LoVo (cell line): ENCODE measurements around the gene MOB3A.

Source experiments
- DNase-seq: peaks from one replicate; pipeline ENCODE4 v3.0.0-alpha.2; 2016; ENCODE audit warnings: low spot score

Gene MOB3A

DNA sequence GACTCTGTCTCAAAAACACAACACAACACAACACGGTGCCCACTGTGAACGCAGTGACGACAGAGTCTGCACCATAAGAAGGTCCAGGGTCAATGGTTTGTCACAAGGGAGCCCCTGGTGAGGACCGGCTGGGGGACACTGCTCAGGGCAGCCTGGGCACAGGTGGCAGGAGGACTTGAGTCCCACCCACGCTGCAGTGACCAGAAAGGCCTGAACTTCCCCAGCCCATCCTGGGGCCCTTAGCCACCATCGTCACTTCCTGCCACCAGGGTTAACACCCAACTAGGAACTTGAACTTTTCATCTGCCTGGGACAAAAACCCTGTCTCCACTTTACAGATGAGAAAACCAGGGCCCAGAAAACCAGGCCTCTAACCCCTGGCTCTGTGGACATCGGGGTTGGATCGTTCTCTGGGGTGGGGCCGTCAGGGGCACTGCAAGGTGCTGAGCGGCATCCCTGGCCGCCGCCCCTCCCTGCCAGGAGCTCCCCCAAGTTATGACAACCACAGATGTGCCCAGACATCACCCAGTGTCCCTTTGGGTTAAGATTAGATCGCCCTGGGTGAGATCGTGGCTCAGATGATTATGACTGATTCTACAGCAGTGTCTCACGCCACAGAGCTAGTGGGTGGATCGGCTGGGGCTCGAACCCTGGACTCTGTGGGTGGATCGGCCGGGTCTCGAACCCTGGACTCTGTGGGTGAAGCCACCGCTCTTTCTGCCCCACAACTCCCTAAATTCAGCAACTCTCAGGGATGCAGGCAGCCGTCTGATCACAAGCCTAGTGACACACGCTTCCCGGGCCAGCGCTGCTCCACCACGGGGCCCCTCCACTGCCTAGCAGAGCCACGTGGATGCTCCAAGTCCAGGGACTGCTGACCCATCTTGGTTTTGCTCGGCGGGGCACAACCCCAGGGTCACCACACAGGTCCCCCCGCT is 14.0 kb downstream of the MOB3A start:
- DNase-seq = no peak

DNA sequence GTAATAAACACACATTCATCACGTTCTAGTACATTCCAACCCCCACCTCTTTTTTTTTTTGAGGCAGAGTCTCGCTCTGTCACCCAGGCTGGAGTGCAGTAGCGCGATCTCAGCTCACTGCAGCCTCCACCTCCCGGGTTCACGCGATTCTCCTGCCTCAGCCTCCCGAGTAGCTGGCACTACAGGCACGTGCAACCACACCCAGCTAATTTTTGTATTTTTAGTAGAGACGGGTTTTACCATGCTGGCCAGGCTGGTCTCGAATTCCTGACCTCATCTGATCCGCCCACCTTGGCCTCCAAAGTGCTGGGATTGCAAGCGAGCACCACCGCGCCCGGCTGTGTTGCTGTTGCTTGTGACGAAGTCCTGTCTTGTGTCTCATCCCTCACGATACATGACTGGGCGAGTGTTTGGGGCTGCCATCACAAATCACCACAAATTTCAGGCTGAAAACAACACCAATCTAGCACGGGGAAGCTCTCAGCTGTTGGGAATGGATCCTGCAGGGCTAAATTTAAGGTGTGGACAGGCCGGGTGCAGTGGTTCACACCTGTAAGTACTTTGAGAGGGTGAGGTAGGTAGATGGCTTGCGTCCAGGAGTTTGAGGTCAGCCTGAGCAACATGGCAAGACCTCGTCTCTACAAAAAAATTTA is 15.7 kb downstream of the MOB3A start:
- no peak for DNase-seq

DNA sequence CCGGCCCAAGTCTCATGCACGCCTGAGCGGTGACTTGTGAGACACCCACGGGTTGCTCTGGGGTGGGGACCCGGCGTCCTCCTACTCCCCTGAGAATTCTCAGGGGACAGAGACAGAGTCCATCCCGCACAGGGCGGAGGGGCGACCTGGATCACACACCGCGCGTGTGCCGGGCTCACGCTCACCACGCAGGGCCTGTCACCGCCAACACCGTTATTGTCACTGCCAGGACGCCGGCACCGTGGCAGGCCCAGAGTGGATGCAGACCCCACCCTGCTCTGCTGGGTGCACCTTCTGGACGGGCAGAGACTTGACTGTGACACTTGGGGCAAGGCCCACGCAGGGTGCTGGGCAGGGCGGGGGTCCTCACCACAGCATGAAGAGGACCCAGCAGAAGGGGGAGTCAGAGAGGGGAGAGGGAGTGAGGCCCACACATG is 16.2 kb downstream of the MOB3A start:
- DNase-seq = no peak

DNA sequence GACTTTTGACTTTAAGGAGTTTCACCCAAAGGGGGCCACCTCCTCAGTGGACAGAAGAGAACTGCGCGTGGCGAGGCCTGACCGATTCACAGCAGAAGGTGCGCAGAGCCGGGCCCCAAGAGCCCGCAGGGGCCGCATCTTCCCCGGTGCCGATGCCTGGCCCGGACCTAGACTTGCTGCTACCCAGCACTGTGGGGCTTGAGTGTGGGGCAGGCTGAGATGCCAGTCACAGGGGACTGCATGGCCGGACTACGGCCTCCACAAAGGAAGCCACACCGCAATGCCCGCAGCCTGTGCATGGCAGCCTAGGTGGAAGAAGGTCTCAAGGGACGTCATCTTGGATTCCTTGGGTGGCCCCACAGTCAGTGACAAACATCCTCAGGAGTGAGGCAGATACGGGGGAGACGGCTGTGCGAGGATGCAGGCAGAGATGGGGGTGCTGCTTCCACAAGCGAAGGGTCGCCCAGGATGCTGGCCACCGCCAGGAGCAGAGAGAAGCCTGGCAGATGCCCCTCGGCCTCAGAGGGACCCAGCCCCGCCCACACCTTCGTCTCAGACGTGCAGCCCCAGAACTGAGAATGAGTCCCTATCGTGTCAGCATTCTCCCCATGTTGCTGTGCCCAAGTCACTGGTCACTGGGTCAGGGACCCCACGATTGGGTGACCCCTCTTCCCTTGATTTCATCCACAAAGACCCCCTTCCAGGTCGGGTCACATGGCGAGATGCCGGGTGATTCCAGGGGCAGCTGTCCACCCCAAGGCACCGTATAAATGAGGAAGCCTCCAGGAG is 16.9 kb downstream of the MOB3A start:
- DNase-seq = no peak

DNA sequence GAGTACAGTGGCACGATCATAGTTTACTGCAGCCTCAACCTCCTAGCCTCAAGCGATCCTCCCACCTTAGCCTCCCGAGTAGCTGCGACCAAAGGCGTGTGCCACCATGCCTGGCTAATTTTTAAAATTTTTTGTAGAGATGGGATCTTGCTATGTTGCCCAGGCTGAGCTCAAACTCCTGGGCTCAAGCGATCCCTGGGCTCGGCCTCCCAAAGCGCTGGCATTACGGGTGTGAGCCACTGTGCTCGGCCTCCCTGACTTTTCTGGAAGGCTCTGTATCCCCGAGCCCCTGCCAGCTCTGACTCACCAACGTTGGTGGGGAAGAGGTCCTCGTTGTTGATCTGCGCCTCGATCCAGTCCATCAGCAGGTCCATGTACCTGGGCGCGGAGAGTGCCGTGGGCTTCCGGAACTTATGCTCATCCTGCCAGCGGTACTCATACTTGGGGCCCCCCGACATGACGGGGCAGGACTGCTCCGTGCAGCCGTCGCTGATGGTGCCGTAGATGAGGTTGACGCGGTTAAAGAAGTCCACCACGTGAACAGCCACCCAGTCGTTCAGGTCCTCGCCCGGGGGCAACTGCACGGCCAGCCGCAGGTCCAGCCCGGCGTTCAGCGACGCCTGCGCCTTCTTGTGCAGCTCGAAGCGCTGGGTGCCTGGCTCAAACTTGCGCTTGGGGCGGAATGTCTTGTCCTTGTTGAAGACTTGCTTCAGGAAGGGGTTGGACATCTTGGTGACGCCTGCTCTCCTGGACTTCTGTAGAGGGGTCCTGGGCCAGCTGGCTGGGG is 18.1 kb downstream of the MOB3A start:
- DNase-seq = no peak

DNA sequence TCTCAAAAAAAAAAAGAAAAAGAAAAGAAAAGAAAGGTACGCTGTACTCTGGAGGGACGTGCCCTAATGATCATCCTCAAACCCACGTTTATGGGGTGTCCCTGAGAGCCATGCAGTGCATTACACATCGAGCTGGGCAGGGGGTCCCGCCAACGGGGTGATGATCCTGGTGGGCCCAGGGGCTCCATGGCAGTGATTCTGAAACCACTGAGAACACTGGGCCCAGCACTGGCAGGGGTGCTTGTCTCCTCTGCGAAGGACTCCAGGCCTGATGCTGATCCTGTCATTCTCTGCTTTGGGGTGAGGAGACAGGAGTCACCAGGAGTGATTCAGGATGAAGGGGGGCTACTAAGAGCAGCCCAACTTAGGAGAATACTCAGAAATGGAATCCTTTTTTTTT is 18.7 kb downstream of the MOB3A start:
- no peak for DNase-seq

DNA sequence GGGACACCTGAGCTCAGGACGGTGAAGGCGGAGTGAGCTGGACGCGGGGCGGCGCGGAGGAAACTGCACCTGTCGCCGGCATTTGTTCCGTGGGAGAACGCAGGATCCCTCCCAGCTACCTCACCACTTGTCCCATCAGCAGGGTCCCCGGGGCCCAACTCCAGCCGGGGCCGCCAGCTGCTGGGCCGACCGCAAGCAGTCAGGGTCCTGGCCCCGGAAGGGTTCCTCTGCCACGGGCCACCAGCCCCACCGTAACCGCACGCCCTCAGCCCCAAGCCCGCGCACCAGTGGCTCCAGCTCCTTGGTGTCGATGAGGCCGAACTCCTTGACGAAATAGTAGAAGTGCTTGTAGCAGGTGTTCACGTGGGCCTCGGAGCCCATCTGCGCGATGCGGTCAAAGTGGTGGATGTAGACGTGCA is 19.6 kb downstream of the MOB3A start:
- no peak for DNase-seq

DNA sequence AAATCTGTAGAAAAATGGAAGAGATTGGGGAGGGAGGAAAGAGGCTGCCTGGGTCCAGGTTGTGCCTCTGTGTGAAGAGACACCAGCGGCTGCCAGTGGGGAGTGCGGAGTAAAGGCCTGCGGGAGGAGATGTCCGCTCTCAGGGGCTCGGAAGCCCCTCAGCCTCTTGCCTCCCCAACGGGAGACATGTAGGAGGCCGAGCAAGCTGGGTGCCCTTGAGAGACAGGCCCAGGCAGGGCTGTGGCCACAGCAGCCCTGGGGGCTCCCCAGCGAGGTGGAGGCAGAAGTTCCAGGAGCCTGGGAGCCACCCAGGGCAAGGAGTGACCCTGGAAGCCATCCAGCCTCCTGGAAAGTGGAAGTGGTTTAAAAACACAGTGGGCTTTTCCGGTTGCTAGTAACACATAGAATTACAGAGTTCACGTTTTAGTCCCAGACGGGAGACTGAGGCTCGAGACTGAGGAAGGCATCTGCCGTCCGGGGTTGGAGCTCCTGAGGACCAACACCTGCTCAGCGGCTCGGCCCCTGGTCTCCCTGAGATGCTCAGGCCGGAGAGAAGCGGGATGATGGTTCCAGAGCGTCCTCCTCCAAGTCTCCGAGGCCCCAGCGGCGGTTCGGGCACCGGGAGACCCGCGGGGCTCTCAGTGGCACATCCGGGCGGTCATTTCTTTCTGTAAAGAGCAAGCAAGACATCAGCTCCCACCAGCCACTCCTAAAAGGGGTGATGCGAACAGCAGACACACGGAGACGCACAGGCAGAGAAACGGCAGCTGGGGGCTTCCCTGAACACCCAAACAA is 23.2 kb downstream of the MOB3A start:
- no peak for DNase-seq

DNA sequence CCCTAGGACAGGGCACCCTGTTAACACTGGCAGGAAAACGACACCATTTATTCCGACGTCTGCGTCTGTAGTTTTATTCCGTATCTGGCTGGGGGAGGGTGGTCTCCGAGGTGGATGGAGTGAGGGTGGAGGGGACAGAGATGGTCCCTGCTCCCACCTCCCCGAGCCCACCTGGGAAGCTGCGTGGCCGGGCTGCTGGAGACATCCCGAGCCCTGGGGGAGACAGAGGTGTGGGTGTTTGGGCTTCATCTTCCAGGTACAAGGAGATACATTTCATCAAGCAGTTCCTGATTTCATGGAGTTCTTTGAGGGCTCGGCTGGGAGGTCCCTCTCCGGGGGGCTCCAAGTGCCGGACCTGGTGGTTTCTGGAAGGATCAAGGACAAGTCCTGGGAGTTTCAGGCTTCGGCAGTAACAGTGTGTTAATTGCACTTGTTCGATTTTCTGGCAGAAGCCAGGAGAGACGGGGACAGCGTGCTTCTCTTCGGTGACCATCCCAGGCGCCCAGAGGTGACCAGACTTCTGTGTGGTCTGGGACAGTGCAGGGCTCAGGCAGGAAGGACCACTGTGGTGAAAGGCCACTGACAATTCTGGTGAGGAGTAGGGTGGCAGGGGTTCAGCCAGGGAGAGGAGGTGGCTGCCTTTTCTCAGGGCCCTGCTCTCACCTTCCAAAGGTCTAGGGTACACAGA is 25.0 kb downstream of the MOB3A start:
- DNase-seq = no peak

DNA sequence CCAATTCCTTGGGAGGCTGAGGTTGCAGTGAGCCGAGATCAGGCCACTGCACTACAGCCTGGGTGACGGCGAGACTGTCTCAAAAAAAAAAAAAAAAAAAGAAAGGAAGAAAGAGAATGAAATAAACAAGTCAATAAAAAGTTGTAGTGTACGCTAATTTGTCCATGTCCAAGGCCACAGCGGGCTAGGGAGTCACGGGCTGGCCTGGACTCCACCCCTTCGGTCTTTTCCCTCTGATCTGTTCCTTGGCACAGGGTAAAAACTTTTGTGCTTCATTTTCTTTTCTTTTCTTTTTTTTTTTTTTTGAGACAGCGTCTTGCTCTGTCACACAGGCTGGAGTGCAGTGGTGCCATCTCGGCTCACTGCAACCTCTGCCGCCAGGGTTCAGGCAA is 25.7 kb downstream of the MOB3A start:
- DNase-seq = no peak

DNA sequence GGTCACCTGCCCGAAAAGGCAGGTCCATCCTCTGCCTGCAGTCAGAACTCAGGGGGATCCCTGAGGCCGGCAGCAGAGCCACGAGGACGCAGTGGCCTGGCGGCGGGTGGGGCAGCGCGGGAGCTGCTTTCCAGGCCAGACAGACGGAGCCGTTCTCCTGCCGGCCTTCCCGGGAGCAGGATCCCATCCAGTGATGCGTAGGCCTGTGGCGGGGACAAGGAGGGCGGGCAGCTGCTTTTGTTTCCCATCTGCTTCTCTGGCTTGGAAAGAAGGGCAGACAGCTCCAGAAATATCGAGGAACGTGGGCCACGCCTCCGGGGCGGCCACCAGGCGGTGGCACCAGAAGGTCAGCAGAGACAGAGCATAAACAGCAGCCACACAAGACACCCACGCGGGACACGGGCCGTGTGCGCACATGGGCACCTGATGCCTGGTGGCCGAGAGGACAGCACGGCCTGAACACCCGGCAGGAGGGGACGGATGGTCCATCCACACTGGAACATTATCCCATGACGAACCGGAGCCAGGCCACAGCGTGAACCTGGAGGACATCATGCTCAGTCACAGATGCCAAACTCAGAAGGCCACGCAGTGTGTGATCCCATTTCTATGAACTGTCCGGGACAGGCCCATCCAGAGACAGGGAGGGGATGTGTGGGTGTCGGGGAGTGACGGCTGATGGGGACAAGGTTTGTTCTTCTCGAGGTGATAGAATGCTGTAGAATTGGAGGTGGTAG is 31.2 kb downstream of the MOB3A start:
- no peak for DNase-seq

DNA sequence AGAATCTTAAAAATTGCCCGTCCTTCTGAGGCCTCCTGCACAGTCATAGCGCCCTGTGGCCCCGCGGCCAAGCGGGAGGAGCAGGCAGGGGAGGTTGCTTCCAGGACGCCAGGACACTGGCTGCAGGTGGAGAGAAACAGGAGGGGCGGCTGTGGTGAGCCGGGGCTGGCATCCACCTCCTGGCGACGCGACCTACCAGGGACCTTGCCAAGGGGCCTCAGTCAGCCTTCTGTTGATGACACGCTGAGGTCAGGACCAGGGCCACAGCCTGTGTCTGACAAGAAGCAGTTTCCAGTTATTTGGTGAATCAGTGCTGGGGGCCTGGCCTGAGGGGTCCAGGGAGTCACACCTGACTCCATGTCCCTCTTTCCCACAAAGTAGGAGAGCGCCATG is 31.7 kb downstream of the MOB3A start:
- DNase-seq = no peak

DNA sequence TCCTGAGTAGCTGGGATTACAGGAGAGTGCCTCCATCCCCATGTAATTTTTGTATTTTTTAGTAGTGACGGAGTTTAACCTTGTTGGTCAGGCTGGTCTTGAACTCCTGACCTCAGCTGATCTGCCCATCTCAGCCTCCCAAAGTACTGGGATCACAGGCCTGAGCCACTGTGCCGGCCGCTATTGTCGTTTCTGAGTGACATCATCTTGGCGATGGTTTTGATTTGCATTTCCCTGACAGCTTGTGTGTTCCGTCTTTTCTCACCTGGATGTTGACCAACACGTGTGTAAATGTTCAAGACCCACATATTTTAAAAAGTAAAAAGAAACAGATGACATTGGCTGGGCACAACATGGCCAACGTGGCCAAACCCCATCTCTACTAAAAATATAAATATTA is 32.3 kb downstream of the MOB3A start:
- DNase-seq = no peak

DNA sequence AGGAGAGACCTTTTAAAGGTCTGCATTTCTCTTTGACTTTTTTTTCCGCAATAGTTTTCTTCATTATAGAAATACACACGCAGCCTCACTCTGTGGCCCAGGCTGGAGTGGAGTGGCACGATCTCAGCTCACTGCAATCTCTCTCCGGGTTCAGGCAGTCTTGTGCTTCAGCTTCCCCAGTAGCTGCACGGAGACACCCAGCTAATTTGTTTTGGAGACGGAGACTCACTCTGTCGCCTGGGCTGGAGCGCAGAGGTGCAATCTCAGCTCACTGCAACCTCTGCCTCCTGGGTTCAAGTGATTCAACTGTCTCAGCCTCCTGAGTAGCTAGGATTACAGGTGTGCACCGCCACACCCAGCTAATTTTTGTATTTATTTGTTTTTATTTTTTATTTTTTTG is 33.4 kb downstream of the MOB3A start:
- DNase-seq = no peak

DNA sequence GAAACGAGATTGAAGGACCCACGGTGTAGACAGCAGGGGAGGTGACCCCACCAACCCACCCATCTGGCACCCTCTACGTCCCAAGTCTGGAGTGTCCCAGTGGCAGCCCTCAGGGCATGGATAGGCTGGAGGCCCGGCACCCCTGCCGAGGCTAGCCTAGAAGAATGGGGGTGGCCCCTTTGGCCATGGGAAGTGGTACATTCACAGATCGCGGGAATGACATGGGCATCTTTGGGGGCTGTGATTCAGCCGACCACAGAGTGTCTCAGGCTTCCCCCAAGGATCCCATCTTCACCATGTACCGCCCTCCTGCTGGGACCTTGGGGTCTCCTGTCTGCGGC is 33.8 kb downstream of the MOB3A start:
- no peak for DNase-seq

DNA sequence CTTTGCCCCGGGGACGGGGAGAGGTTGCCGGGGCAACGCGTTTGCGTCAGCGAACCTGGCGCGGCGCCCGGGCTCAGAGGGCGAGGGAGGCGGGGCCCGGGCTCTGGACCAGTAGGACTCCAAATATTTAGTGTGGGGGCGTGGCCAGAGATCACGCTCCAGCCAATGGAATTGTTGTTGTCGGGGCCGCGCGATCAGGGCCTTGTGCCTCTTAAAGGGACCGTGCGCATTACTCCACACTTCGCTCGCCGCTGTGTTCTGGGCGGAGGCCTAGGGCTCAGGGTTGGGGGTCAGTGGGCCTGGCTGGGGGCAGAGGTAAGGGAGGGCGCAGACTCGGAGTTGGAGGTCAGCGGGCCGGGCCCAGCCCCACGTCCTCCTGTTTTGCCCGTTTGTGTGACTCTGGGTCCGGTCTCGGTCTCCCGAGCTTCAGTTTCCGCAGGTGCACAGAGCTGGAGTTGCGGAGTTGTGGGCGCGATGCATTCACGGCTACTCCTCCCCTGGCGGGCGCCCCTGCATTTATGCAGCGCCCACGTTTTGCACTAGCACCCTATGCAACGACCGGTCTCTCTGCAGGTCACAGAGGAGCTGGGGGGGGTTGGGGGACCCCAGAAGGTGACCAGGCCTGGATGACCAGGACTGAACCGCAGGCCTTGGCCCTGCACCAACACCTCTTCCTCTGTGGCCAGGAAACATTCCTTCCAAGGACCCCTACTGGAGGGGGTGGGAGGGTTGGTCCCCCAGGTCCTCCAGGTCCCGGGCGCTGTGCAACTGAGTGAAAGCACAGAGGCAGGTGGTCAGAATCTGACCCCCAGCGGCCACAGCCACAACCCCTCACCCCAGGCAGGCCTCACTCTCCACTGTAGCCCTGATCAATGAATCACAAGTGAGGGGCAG is 34.4 kb downstream of the MOB3A start:
- DNase-seq = peak; percentile 99

DNA sequence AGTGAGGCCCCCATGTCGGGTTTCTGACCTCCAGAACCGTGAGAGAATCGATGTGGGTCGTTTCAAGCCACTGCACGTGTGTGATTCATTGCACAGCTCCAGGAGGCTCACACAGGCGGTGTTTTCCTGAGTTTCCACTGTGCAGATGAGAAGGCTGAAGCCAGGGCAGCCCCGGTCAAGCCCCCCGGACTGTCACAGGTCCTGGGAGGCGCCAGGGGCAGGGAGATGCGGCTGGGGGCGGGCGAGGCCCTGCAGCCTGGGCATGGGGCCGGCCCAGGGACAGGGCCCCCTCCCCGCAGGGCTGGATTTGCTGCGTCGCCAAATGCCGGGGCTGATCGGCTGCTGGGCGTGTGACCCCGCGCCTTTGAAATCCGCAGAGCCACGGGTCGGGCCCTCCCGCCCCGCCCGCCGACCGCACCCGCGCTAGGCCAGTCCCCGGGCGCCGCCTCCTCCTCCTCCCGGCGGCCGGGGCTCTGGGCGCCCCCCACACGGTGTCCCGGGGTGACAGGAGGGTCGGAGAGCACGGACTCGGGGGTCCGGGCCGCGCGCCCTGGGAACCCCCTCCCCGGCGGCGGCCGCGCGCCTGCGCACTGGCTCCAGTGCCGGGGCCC is 35.1 kb downstream of the MOB3A start:
- DNase-seq = peak; percentile 64

DNA sequence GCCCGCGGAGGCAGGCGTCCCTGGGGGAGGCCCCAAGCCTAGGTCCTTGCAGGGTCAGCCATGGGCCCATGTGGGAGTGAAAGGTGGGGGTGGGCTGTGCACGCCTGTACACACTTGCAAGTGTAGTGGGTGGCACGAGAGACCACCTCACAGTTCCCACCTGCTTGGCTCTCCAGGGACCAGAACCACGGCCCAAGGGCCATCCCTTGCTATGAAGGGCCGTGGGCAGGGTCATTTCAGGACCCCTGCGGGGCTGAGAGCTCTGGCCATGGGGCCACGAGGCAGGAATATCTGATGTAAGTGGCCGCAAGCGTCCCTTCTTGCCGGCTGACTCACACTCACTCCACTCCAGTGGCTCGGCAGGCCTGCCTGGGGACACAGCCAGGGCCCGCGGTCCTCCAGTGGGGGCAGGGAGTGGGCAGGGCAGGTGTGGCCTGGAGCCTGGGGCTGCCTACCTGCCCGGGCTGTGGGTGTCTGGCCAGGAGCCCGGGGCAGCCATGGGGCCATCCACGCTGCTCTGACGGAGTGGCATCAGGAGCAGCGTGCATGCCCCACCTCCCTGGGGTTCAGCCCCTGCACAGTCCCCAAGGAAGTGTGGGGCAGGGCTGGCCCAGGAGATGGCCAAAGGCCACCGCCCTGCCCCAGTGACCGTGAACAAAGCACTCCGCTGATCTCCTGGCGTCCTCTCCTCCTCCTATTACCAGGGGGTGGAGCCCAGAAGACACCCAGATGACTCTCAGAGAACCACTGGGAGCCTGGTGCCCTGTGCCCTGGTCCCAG is 36.5 kb downstream of the MOB3A start:
- peak; percentile 88 for DNase-seq
